GM19452 (cell line): ENCODE data around the gene GPC4.

Experiments used
- ATAC-seq: cut with Tn5 transposase; IDR thresholded peaks from one replicate; pipeline ENCODE4 v1.9.1; 2021; ENCODE audit not compliant: unreplicated experiment

Gene GPC4

DNA sequence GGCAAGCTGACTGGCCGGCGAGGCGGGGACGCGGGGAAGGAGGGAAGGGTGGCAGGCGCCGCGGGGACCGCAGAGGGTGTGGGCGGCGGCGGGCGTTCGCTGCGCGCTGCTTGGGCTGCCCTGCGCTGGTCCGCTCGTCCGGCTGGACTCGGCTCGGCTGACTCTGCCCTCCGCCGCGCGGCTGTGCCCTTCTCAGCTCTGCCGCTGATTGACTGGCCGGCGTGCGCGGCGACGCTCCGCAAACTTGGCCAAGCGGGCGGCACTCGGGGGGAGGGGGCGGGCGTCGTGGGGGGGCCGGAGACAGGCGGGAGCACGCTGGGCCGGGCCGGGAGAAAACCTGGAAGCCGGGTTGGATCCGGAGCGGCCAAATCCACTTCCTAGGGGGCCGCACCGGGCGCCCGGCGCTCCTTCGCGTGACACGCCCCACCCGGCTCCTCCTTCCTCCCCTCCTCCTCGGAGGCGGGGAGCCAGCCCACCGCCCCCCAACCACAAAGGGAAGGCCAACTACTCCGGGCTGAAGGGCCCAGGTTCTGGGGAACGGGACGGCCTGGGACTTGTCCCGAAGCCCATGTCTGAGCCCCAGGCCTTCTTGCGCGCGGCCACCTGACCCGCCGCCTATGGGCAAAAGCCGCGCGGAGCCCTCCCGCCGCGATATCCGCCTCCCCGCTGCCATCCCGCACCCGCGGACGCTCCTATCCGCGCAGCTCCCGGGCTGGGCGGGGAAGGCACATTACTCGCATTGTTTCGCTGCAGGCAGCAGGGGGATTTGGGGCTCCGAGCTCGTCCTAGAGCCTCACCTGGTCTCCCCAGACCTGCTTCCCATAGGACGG lies at the start of gene GPC4:
TSS of gene GPC4 (minus strand) at position 214 of the 830 bp plus-strand sequence. CDS start 524 bp downstream, outside the sequence.
- ATAC-seq: no peak

DNA sequence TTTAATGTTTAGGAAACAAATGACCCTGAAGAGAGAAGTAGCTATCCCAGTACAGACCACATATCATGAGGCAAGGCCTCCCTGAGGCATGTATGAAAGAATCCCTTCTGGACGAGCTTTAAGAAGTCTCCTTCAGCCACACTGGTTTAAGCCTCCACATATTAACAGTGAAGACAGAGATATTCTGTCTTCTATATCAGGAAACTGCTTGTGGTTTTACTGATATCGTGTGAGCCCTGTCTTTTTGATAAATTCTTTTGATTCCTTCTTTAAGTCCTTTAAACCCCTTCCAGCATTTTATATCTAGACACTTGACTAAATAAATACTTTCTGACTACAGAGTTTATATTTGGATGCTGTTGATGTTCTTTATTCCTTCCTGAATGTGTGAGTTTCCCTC lies 45.9 kb upstream of the GPC4 start:
- ATAC-seq: no peak

DNA sequence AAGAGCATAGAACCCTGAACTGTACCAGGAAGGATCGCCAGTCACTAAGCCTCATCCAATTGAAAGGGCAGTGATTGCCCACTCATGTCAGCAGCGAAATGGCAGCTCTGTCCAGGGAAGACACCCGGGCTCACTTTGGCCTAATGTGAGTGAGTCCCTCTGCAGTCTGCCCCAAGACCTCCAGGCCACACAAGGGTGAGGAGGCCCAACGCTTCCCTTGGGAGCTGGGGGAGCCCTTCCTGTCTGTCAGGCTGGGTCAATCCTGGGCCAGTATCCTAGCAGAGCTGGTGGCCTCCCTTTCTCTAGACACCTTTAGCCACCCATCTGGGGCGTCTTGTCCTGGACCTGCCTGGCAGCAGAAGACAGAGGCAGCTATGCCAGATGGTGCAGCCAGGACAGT lies 39.6 kb upstream of the GPC4 start:
- ATAC-seq: no peak

DNA sequence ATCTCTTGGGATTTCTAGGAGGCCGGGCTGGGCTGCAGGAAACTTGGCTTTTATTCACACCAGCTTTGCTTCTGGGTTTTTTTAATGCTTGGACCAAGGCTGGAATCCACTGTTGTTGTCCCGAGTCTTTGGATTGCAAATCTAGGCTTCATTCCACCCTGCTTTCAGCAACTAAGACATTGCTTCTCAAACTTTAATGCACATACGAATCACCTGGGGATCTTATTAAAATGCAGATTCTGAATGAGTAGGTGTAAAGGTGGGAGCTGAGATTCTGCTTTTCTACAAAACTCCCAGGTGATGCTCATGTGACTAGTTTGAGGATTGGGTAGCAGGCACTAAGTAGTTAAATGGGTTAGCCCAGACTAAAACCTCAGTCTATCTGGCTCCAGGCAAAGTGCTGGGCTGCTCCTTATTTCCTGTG lies 39.2 kb upstream of the GPC4 start:
- ATAC-seq: no peak

DNA sequence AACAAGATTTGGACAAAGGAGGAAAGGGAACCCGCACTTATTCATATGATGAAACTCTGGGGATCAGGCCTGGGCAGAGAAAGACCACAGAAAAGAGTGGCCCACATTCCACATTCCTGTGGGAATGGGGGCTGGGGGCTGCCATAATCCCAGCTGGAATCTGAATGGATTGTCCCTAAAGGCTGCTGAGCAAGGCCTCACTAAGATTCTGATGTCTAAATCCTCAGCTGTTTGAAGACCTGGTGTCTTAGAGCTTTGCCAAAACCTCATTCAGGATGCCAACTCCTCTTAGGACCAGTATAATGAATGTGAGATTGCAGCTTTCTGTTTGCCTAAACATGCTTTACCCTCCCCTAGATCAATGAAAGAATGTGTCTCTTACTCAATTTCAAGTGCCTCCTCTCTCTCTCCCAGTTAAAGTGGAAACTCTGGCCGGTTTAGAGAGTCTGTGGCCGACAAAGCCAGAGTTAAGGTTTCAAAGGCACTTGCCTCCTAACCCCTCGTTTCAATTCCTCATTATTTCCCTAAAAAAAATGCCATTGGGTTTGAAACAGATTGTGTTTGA lies 33.3 kb upstream of the GPC4 start:
- no peak for ATAC-seq

DNA sequence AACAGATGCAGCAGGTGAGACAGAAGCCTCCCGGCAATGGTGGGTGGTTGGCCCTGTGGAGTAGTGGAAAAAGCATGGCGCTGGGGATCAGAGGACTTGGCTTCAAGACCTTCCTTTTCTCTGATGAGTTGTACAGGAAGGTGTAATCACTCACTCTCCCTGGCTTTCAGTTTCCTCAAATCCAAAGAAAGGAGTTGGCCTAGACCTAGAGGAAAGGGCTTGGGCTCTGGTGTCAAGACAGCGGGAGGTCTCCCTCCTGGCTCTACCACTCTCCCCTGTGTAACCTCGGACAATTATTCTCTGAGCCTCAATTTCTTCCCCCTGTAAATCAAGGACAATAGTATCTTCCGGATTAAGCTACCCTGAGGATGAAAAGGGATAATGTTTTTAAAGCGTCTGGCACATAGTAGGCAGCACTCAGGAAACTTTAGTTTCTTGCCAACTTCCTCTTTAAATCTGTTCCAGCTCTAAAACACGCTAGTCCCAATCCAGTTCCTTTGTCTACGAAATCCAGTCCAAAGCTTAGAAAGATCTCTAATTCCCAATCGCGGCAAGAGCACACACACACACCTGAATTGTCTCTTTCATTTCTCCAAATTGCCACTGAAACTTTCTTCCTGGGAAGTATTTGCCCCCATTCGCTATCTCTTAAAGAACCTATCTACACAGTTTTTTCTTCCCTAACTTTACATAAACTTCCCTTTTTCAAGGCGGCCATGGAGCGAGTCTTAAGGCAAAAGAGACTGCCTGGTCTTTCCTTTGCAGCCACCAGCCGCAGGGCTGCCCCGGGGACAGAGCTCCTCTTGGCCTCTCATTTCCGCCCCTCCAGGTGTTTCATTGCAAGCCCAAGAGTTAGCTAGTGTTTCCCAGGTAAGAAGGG lies 29.9 kb upstream of the GPC4 start:
- ATAC-seq: no peak

DNA sequence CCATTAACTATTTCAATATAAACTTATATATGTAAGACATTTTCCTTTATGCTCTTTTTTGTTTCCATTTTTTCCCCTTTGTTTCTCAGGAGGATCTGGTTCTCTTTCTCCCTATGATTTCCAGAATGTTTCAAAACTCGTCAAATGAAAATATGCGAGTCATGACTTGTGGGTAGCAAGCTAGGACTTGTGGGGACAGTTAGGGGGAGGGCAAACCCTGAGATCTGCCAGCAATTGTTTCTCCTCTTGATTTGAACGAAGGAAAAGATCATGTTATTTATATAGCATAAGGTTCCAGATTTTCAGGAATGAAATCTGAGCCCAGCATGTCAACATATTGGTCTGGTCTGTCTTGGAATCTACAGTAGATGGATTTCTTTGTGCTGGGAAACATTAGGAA lies 28.9 kb upstream of the GPC4 start:
- ATAC-seq: no peak

DNA sequence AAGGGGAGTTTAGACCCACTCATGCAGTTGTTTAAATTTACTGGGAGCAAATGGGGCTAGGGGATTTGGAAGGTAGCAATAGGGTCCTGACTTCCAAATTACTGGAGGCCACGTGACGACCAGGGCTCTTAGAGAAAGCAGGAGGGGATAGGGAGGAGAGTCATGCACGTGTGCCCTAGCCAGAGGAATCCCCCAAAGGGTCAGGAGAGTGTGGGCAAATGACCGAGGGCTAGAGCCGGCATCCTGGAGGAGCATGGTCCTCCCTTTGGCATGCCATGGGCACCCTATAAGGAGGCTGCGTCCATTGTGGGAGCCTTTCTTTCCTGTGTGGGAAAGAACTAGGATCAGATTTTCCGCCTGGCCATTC lies 25.5 kb upstream of the GPC4 start:
- no peak for ATAC-seq

DNA sequence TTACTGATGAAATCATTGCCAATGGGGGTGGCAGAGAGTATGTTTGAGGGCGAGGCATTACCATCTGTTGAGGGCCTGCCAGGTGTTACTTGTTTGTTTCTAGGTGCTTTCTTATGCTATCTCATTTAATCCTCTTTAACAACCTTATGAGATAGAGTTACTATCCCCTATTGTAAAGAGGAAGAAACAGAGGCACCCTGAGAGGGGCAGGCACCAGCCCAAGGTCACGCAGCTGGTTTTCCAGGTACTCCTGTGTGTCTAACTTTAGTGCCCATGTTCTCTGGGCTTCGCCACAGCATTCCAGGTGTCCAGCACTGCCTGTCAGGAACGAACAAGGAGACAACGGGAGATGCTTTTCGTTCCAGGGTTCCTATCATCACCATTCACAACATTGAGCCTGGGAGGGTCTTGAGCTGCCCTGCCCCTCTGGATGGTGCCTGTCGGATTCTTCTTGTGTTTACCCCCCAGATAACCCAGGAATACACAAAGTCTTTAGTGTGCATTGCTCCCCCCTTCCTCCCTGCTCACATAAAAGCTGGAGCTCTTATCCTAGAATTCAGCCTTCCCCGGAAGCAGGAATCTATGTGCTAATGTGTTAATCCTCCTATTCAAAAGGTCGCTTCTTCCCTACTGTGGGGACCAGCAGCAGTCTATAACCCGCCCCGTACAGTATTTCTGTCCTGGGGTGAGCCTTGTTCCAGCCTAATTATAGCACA lies 24.9 kb upstream of the GPC4 start:
- no peak for ATAC-seq

DNA sequence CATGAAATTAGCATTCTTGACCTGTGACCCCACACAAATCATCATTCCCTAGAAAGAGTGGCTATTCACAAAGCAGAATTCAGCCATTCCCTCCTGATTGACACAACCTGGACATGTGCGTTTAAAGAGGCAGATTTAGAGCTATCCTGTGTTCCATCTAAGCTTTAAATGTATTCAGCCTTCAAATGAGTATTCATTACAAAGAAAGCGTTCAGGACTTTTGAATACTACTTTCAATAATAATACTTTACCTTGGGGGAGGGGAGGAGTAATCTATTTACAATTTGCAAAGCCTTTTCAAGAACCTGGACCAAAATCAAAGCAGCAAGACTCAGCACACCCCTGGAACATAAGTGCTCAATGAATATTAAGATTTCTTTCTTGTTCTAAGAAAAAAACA lies 22.5 kb upstream of the GPC4 start:
- no peak for ATAC-seq

DNA sequence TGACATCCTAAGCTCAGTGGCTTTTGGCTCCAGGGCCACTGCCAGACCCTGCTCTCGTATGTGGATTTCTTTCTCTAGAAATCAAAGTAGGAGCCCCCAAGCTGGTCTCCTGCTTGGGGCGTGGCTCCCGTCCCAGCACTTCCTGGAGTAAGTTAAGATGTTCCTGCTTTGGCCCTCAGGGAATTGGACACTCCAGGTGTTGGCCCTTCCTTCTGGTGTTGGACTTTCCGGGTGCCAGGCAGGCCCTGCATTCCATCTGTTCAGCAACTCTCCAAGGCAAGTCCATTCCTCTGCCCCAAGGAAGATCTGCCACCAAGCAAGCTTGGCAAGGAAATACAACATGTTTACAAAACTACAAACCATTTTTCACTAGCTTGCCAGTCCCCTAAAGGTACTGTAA lies 22.1 kb upstream of the GPC4 start:
- no peak for ATAC-seq

DNA sequence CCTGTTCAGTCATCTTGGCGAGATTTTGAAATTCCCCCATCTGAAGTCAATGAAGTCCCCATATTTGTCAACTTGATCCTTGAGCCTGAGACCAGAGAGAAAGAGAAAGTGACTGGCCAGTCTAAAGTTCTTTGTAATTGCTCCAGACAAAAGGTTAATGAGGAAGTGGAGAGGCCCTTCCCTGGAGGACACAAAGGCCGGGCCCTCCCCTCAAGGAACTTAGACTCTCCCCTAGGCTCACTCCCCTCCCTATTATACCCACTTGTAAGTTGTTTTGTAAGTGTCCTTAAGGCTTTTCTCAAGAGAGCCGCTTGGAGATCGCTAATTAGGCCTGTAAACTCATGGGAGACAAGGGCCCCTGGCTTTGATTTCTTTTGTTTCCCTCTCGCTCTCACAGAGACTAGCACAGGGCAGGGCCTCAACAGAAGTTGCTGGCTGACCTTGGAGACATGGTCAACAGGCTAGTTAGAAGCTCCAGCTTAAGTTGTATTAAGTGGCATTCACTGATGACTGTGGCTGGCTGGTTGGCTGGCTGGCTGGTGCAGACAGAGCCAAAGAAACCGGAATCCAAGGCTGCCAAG lies 20.3 kb upstream of the GPC4 start:
- ATAC-seq: no peak

DNA sequence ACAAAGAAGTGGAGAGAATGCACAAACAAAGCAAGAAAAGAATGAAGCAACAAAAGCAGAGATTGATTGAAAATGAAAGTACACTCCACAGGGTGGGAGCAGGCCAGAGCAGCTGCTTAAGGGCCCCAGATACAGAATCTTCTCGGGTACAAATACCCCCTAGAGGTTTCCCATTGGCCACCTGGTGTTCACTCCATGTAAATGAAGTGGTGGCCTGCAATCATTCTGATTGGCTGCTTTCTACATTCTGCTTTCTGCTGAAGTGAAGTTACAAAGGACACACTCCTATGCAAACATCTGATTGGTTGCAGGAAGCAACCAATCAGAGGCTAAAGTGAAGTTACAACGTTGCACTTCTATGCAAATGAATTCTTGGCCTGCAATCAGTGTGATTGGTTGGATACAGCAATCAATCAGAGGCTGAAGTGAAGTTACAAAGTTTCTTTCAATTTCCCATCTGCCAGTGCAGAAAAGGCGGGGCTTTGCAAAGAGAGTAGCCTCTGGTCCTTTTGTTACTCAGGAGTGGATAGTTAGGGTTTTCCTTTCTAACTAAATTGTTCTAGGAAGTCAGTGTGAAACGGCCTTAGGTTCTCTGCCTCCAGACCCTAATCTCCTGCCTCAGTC lies 19.0 kb upstream of the GPC4 start:
- ATAC-seq: no peak

DNA sequence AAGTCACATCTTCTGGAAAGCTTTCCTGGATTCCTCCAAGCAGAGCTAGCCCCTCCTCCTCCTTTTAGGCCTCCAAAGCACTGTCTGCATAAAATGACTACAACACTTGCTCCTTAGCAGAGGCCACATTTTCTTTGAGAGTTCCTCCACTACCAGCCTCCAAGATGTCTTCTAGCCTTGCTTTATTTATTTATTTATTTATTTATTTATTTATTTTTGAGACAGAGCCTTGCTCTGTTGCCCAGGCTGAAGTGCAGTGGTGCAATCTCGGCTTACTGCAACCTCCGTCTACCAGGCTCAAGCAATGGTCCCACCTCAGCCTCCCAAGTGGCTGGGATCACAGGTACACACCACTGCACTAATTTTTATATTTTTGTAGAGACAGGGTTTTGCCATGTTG lies 4.6 kb upstream of the GPC4 start:
- no peak for ATAC-seq

DNA sequence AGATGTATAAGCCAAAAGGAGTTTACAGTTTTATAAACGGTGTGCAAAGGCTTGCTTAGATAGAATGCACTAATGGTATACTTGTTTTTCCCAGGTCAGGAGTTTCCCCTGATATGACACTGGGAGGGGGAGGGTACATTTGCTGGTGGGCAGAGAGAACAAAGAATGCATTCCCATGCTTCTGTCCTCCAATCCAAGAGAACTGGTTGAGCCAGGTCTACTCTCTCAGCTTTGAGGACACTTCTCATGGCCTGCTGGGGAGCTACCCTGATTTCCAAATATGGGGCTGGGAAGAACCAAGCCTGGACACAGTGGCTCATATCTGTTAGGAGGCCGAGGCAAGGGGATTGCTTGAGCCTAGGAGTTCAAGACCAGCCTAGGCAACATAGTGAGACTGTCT lies 3.3 kb upstream of the GPC4 start:
- no peak for ATAC-seq

DNA sequence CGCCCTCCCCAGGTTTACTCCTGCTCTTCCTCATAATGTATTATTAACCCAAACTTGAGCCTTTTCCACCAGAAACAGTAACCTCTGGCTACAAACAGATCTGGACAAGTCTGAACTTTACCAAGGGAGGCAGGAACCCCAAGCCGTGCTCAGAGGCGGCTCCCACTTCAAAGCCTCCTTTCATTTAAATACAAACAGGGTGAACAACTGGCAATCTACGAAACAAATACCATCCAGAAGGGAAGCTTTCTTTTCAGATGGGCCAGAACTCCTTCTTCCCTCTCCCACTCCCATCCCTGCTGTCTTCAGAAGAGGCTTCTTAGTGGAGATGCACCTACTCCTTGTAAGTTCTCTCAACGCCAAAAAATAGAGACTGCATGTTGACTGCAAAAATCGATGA lies 2.1 kb upstream of the GPC4 start:
- ATAC-seq: no peak

DNA sequence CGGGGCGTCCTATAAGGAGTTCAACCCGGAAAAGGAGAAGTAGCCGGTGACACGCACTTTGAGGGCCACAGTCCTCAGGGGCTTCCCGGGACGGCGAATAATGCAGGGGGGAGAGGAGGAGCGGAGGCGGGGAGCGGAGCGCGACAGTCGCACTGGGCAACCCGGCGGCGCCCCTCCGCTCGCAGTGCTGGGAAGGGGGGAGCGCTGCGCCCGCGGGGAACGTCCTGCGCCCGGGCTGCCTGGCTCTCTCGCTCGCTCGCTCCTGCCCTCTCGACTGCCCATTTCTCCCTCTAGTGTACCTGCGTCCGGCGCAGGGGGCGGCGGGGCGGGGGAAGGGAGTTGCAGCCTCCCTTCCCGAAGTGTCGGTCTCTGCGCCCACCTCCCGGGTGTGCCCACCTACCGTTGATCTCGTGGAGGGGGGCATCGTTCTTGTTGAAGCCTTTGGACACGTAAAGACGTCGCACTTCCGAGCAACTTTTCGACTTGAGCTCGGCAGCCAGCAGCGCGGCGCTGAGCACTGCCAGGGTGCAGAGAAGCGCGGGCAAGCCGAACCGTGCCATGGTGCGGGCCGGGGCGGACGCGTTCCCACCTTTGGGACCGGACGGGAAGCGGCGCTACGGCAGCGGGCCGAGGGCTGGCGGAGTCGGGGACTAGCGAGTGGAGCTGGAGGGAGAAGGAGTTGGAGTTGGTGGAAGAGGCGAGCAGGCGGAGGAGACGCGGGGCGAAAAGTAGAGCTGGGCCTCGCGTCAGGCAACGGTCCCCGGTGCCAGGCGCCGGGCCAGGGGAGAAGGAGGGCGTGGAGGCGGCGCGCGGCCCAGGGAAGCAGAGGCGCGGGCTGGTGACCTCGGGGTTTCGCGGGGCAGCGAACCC lies 648 bp downstream of the GPC4 start:
- ATAC-seq: no peak

DNA sequence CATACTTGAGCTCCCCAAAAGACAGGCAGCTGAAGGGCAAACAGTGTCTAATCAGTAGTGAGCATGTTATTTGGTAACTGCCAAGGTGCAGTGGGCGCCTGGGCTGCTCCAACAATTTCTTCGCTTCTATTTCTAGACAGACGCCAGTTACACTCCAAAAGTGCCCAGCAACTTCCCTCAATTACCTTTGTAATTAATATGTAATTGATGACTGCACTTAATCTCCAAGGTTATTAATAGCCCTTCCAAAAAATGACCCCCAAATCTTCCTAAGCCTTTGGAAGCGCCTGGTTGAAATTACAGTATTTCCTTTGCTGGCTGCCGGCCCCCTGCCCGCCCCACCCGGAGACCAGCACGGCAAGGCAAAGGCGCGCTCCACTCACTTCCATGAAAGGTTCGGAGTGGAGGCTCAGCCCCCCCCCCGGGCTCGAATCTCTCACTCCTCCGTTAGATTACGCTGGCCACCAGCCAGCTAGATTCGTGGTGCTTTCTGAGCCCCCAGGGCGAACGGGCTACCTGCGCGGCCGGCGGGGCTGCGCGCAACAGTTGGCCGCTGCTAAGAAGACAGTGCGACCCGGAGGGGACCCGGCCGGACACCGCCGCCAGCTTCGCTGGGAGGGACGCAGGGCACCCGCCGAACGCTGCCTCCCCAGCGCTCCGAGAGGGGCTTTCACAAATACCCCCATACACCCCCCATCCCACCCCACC lies 1.9 kb downstream of the GPC4 start:
- ATAC-seq: no peak

DNA sequence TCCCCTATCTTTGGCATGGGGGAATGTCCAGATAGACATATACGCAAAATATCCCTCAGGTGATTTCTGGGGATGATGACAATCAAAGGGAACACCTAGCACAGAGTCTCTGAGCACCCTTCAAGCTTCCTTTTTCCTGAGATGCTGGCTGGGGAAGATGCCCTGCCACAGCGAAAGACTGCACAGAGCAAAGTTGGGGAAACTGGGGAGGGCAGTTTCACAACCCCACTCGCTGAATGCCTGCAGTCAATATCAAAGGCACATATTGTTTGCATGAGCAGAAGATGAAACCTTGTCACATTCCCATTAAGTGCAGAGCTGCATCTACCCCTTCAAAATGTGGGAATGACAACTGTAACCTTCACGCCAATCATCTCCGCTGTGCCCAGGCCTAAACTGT lies 2.6 kb downstream of the GPC4 start:
- no peak for ATAC-seq
